Duodenal mucosa (tissue), 2 donors: Measurements from ENCODE around the gene NMT2.

Experiments used
- H3K27ac ChIP-seq: one replicate; pipeline ENCODE4 v1.7.0; 2013; ENCODE audit warnings: low read depth, low read length
- H3K27me3 ChIP-seq, 2 donors: one replicate each; pipeline ENCODE4 v1.7.0; 2013; ENCODE audit warnings: low read length in 2 of 2, control low read depth in 1 of 2; ENCODE audit not compliant: insufficient read depth in 2 of 2, control insufficient read depth in 1 of 2
- H3K36me3 ChIP-seq, 2 donors: one replicate each; pipeline ENCODE4 v1.7.0; 2013; ENCODE audit warnings: low read length in 2 of 2, control low read depth in 1 of 2; ENCODE audit not compliant: insufficient read depth in 2 of 2, control insufficient read depth in 1 of 2
- H3K4me1 ChIP-seq, 2 donors: one replicate each; pipeline ENCODE4 v1.7.0; 2013; ENCODE audit warnings: low read length in 2 of 2, control low read depth in 1 of 2; ENCODE audit not compliant: insufficient read depth in 2 of 2, control insufficient read depth in 1 of 2
- H3K4me3 ChIP-seq, 2 donors: one replicate each; pipeline ENCODE4 v1.7.0; 2013; ENCODE audit warnings: low read length in 2 of 2, low read depth in 1 of 2
- H3K9ac ChIP-seq, 2 donors: one replicate each; pipeline ENCODE4 v1.7.0; 2013; ENCODE audit warnings: low read length in 2 of 2, low read depth in 1 of 2
- H3K9me3 ChIP-seq, 2 donors: one replicate each; pipeline ENCODE4 v1.7.0; 2013; ENCODE audit warnings: low read length in 2 of 2, control low read depth in 1 of 2; ENCODE audit not compliant: control insufficient read depth in 1 of 2

NMT2 gene

GRCh38 chr10:15122477-15123030 is 45.9 kb downstream of the NMT2 start:
- no peaks in the 10 kb centered on the region for H3K4me1 ChIP-seq
- H3K9ac ChIP-seq: no peak overlapping the region
- H3K4me3 ChIP-seq: no peak overlapping the region
- H3K27me3 ChIP-seq: no peaks in the 10 kb centered on the region
- peaks cover 27 to 38% of the 10 kb centered on the region in 2 donors for H3K36me3 ChIP-seq
- H3K9me3 ChIP-seq: no peaks in the 10 kb centered on the region
- no peak overlapping the region for H3K27ac ChIP-seq

GRCh38 chr10:15121707-15122106 is 46.8 kb downstream of the NMT2 start:
- Histone ChIP-seq H3K27ac (no peak overlapping the region), H3K4me3 (no peak overlapping the region), H3K27me3 (no peaks in the 10 kb centered on the region), H3K9me3 (no peaks in the 10 kb centered on the region), H3K9ac (no peak overlapping the region), H3K4me1 (no peaks in the 10 kb centered on the region), H3K36me3 (peaks cover 27 to 38% of the 10 kb centered on the region in 2 donors)

- Histone ChIP-seq H3K27ac (no peak overlapping the region), H3K4me3 (no peak overlapping the region), H3K36me3 (peaks cover 23 to 33% of the 10 kb centered on the region in 2 donors), H3K9ac (no peak overlapping the region), H3K9me3 (no peaks in the 10 kb centered on the region), H3K4me1 (no peaks in the 10 kb centered on the region), H3K27me3 (no peaks in the 10 kb centered on the region)
These were observed 48.0 kb downstream of the NMT2 start for GRCh38 chr10:15120523-15120922.

GRCh38 chr10:15118615-15119014 is 49.9 kb downstream of the NMT2 start:
- H3K9ac ChIP-seq: no peak overlapping the region
- H3K9me3 ChIP-seq: no peaks in the 10 kb centered on the region
- no peaks in the 10 kb centered on the region for H3K27me3 ChIP-seq
- no peak overlapping the region for H3K4me3 ChIP-seq
- H3K36me3 ChIP-seq: peaks cover 22 to 24% of the 10 kb centered on the region in 2 donors
- H3K4me1 ChIP-seq: no peaks in the 10 kb centered on the region
- H3K27ac ChIP-seq: no peak overlapping the region

GRCh38 chr10:15116225-15116624 is 52.3 kb downstream of the NMT2 start:
- H3K9me3 ChIP-seq: no peaks in the 10 kb centered on the region
- no peak overlapping the region for H3K27ac ChIP-seq
- peaks cover 20 to 30% of the 10 kb centered on the region in 2 donors for H3K36me3 ChIP-seq
- no peaks in the 10 kb centered on the region for H3K27me3 ChIP-seq
- H3K9ac ChIP-seq: no peak overlapping the region
- no peaks in the 10 kb centered on the region for H3K4me1 ChIP-seq
- no peak overlapping the region for H3K4me3 ChIP-seq

- Histone ChIP-seq H3K36me3 (peaks cover 7 to 33% of the 10 kb centered on the region in 2 donors), H3K27me3 (no peaks in the 10 kb centered on the region), H3K9ac (no peak overlapping the region), H3K9me3 (no peaks in the 10 kb centered on the region), H3K27ac (no peak overlapping the region), H3K4me3 (no peak overlapping the region), H3K4me1 (peaks cover 0 to 3% of the 10 kb centered on the region in 2 donors)
These were observed 54.7 kb downstream of the NMT2 start for GRCh38 chr10:15113766-15114165.

GRCh38 chr10:15112657-15113056 is 55.8 kb downstream of the NMT2 start:
- Histone ChIP-seq H3K9me3 (no peaks in the 10 kb centered on the region), H3K27ac (no peak overlapping the region), H3K4me3 (no peak overlapping the region), H3K9ac (no peak overlapping the region), H3K4me1 (peaks cover 0 to 6% of the 10 kb centered on the region in 2 donors), H3K27me3 (no peaks in the 10 kb centered on the region), H3K36me3 (peaks cover 7 to 34% of the 10 kb centered on the region in 2 donors)

- Histone ChIP-seq H3K36me3 (peaks cover 15 to 65% of the 10 kb centered on the region in 2 donors), H3K27me3 (no peaks in the 10 kb centered on the region), H3K9me3 (no peaks in the 10 kb centered on the region), H3K4me3 (no peak overlapping the region), H3K9ac (no peak overlapping the region), H3K4me1 (peaks cover 0 to 6% of the 10 kb centered on the region in 2 donors), H3K27ac (no peak overlapping the region)
These were observed 62.0 kb downstream of the NMT2 start for GRCh38 chr10:15106352-15107013.

GRCh38 chr10:15103513-15103912 is 65.0 kb downstream of the NMT2 start:
- H3K36me3 ChIP-seq: peaks cover 21 to 54% of the 10 kb centered on the region in 2 donors
- no peak overlapping the region for H3K4me3 ChIP-seq
- no peaks in the 10 kb centered on the region for H3K27me3 ChIP-seq
- H3K9ac ChIP-seq: no peak overlapping the region
- H3K27ac ChIP-seq: no peak overlapping the region
- no peaks in the 10 kb centered on the region for H3K9me3 ChIP-seq
- H3K4me1 ChIP-seq: peaks cover 13 to 15% of the 10 kb centered on the region in 2 donors

GRCh38 chr10:15099886-15100285 is 68.6 kb downstream of the NMT2 start:
- H3K4me1 ChIP-seq: peaks cover 22 to 28% of the 10 kb centered on the region in 2 donors
- no peaks in the 10 kb centered on the region for H3K9me3 ChIP-seq
- peak overlapping the region in 1 of 2 donors; percentile 29 for H3K9ac ChIP-seq
- H3K4me3 ChIP-seq: no peak overlapping the region
- H3K36me3 ChIP-seq: peaks cover 17 to 40% of the 10 kb centered on the region in 2 donors
- no peak overlapping the region for H3K27ac ChIP-seq
- H3K27me3 ChIP-seq: no peaks in the 10 kb centered on the region
